Common myeloid progenitor, CD34-positive (primary cell): ENCODE results near the gene USP1.
A peak's percentile ranks its signal among the peaks of the same experiment; 100 is the strongest.

Experiments used
- CTCF ChIA-PET: fragments of 350-600 bp; sonication (Branson Sonifier 250); formaldehyde crosslinking; loops from one replicate; lab custom pipeline; 2021; ENCODE audit warnings: antibody characterized with exemption; lab: Charles Lee
- POLR2A ChIA-PET: fragments of 350-600 bp; sonication (Branson Sonifier 250); formaldehyde crosslinking; loops from one replicate; lab custom pipeline; 2021; ENCODE audit warnings: antibody characterized with exemption; lab: Charles Lee
- DNase-seq, 3 donors: peaks; one replicate each; pipeline versions ENCODE4 v3.0.0 to v3.0.0-alpha.2; 2013
- H3K27ac ChIP-seq, 2 experiments: 1 replicate in 1 of 2; 2 replicates in 1 of 2; pipeline ENCODE4 v1.7.0; 2013; ENCODE audit warnings: inconsistent platforms in 2 of 2, low read length in 2 of 2, mild to moderate bottlenecking in 2 of 2, low read depth in 1 of 2, moderate library complexity in 1 of 2; ENCODE audit not compliant: severe bottlenecking in 2 of 2, insufficient read depth in 1 of 2, poor library complexity in 1 of 2
- H3K27me3 ChIP-seq, 5 experiments: replicated peaks in 2 of 5; 1 replicate in 3 of 5; 2 replicates in 2 of 5; pipeline versions ENCODE4 v1.6.1 to v1.7.0; 2013; ENCODE audit warnings: low read length in 4 of 5, mild to moderate bottlenecking in 2 of 5, moderate library complexity in 2 of 5, inconsistent platforms in 1 of 5; ENCODE audit not compliant: insufficient read depth in 5 of 5, control insufficient read depth in 4 of 5
- H3K36me3 ChIP-seq, 4 experiments: 1 replicate in 2 of 4; 2 replicates in 2 of 4; pipeline versions ENCODE4 v1.6.1 to v1.7.0; 2013; ENCODE audit warnings: low read length in 3 of 4, control low read depth in 1 of 4, mild to moderate bottlenecking in 1 of 4; ENCODE audit not compliant: control insufficient read depth in 4 of 4, insufficient read depth in 4 of 4
- H3K4me1 ChIP-seq, 4 experiments: 1 replicate in 3 of 4; 2 replicates in 1 of 4; pipeline versions ENCODE4 v1.6.1 to v1.7.1; 2013; ENCODE audit warnings: low read length in 3 of 4, mild to moderate bottlenecking in 3 of 4, control low read depth in 1 of 4, inconsistent platforms in 1 of 4, moderate library complexity in 1 of 4; ENCODE audit not compliant: control insufficient read depth in 4 of 4, insufficient read depth in 4 of 4; ENCODE audit errors: control extremely low read depth in 1 of 4
- H3K4me3 ChIP-seq, 7 experiments: 1 replicate in 4 of 7; 2 replicates in 3 of 7; pipeline versions ENCODE4 v1.5.1 to v1.7.0; 2013; ENCODE audit warnings: mild to moderate bottlenecking in 7 of 7, low read length in 6 of 7, moderate library complexity in 6 of 7, inconsistent platforms in 2 of 7, low read depth in 2 of 7, control low read depth in 1 of 7; ENCODE audit not compliant: insufficient read depth in 4 of 7, control insufficient read depth in 1 of 7; ENCODE audit errors: extremely low read depth in 1 of 7
- H3K9me3 ChIP-seq, 5 experiments: 1 replicate in 4 of 5; 2 replicates in 1 of 5; pipeline versions ENCODE4 v1.6.1 to v1.7.1; 2013; ENCODE audit warnings: low read length in 4 of 5, mild to moderate bottlenecking in 2 of 5, inconsistent platforms in 1 of 5, low read depth in 1 of 5, moderate library complexity in 1 of 5; ENCODE audit not compliant: control insufficient read depth in 4 of 5, insufficient read depth in 2 of 5; ENCODE audit errors: control extremely low read depth in 1 of 5
- WGBS: methylation state at CpG from one replicate; pipeline ENCODE4 v1.1.5; 2013; ENCODE audit not compliant: insufficient coverage; 5-methylcytosine and 5-hydroxymethylcytosine counted together

The USP1 gene

GRCh38 chr1:62434618-62435001, 2.2 kb upstream of the USP1 start:
- ChIA-PET POLR2A (no interaction called here), CTCF (interaction anchor here (1.0 to 1.6 kb wide), 2 partner anchors 259 to 262 kb away, joined by 3 to 4 read pairs; no protein-coding TSS in a partner anchor)
- no peak overlapping the region for H3K4me3 ChIP-seq
- no peak overlapping the region for H3K27ac ChIP-seq
- H3K9me3 ChIP-seq = no peaks in the 10 kb centered on the region
- H3K27me3 ChIP-seq = no peaks in the 10 kb centered on the region
- H3K36me3 ChIP-seq = no peaks in the 10 kb centered on the region
- no peak for DNase-seq
- H3K4me1 ChIP-seq = peaks cover 10 to 28% (median 19%) of the 10 kb centered on the region in 4 experiments
- WGBS = 96% methylated on average over 12 of the region's 12 CpGs

GRCh38 chr1:62435231-62436038, 1.4 kb upstream of the USP1 start:
- POLR2A ChIA-PET = interaction anchor here (0.6 to 1.2 kb wide), 2 partner anchors 10 to 884 kb away, joined by 4 to 5 read pairs; no protein-coding TSS in a partner anchor
- WGBS = 51% methylated on average over 30 of the region's 31 CpGs
- peak overlapping the region; percentile 75 to 98 (median 93) for H3K4me3 ChIP-seq
- no peaks in the 10 kb centered on the region for H3K36me3 ChIP-seq
- H3K27me3 ChIP-seq = no peaks in the 10 kb centered on the region
- H3K9me3 ChIP-seq = no peaks in the 10 kb centered on the region
- peak in 1 of 3 donors; percentile 7 for DNase-seq
- H3K4me1 ChIP-seq = peaks cover 11 to 33% (median 21%) of the 10 kb centered on the region in 4 experiments
- peak overlapping the region; percentile 99 to 100 for H3K27ac ChIP-seq
- CTCF ChIA-PET = interaction anchor here (1.0 to 1.6 kb wide), 3 partner anchors 8 to 260 kb away, joined by 3 to 4 read pairs (median 4); no protein-coding TSS in a partner anchor

- ChIA-PET CTCF (interaction anchor here (1.0 to 1.6 kb wide), 3 partner anchors 9 to 261 kb away, joined by 3 to 4 read pairs (median 4); no protein-coding TSS in a partner anchor), POLR2A (interaction anchor here (0.6 to 1.2 kb wide), 2 partner anchors 10 to 883 kb away, joined by 4 to 5 read pairs; no protein-coding TSS in a partner anchor)
- H3K36me3 ChIP-seq = no peaks in the 10 kb centered on the region
- H3K4me1 ChIP-seq = peaks cover 16 to 37% (median 23%) of the 10 kb centered on the region in 4 experiments
- WGBS = under 1% methylated on average over 45 of the region's 45 CpGs
- H3K27me3 ChIP-seq = no peaks in the 10 kb centered on the region
- no peaks in the 10 kb centered on the region for H3K9me3 ChIP-seq
- peak overlapping the region; percentile 75 to 98 (median 93) for H3K4me3 ChIP-seq
- H3K27ac ChIP-seq = peak overlapping the region; percentile 99 to 100
- peak in 1 of 3 donors; percentile 100 for DNase-seq
Observed at GRCh38 chr1:62436039-62436465, 797 bp upstream of the USP1 start.

- 0% methylated on average over 51 of the region's 68 CpGs for WGBS
- ChIA-PET CTCF (no interaction called here), POLR2A (no interaction called here)
Observed at GRCh38 chr1:62437273-62437940, 558 bp downstream of the USP1 start.

GRCh38 chr1:62438163-62438562, 1.3 kb downstream of the USP1 start:
- CTCF ChIA-PET = no interaction called here
- WGBS = 7% methylated on average over 5 of the region's 7 CpGs

More at GRCh38 chr1:62437273-62437940, 558 bp downstream of the USP1 start:
- peak overlapping the region; percentile 96 to 100 for H3K27ac ChIP-seq
- H3K27me3 ChIP-seq = no peaks in the 10 kb centered on the region
- no peaks in the 10 kb centered on the region for H3K9me3 ChIP-seq
- H3K4me3 ChIP-seq = peak overlapping the region; percentile 82 to 98 (median 91)
- DNase-seq = peak; percentile 9 to 52 (median 44)
- H3K36me3 ChIP-seq = peaks cover 0 to 11% (median 8%) of the 10 kb centered on the region in 4 experiments
- peaks cover 16 to 37% (median 23%) of the 10 kb centered on the region in 4 experiments for H3K4me1 ChIP-seq

GRCh38 chr1:62439652-62440371, 3.0 kb downstream of the USP1 start:
- Histone ChIP-seq H3K4me3 (peak overlapping the region in 3 of 7 experiments; percentile 14 to 82 (median 19)), H3K9me3 (no peaks in the 10 kb centered on the region), H3K36me3 (peaks cover 6 to 20% (median 15%) of the 10 kb centered on the region in 4 experiments), H3K27ac (peak overlapping the region; percentile 33 to 46), H3K27me3 (no peaks in the 10 kb centered on the region), H3K4me1 (peaks cover 22 to 37% (median 25%) of the 10 kb centered on the region in 4 experiments)
- WGBS = 100% methylated on average over 2 of the region's 4 CpGs
- POLR2A ChIA-PET = interaction anchor here (0.9 kb wide), 1 partner anchor 11 kb away, joined by 4 read pairs; no protein-coding TSS in a partner anchor
- CTCF ChIA-PET = interaction anchor here (0.7 to 2.5 kb wide), 3 partner anchors 10 to 1555 kb away, joined by 3 to 10 read pairs (median 4); no protein-coding TSS in a partner anchor
- DNase-seq = peak in 2 of 3 donors; percentile 59 to 61

More at GRCh38 chr1:62438163-62438562, 1.3 kb downstream of the USP1 start:
- peaks cover 6 to 17% (median 13%) of the 10 kb centered on the region in 4 experiments for H3K36me3 ChIP-seq
- no peaks in the 10 kb centered on the region for H3K27me3 ChIP-seq
- H3K27ac ChIP-seq = peak overlapping the region; percentile 96 to 100
- H3K4me3 ChIP-seq = peak overlapping the region in 6 of 7 experiments; percentile 82 to 98 (median 90)
- DNase-seq = peak in 2 of 3 donors; percentile 27 to 36
- peaks cover 16 to 37% (median 23%) of the 10 kb centered on the region in 4 experiments for H3K4me1 ChIP-seq
- H3K9me3 ChIP-seq = no peaks in the 10 kb centered on the region
- POLR2A ChIA-PET = interaction anchor here (0.6 kb wide), 1 partner anchor 8 kb away, joined by 3 read pairs; no protein-coding TSS in a partner anchor
